GM18526 (cell line): ENCODE measurements around the gene SMARCAL1.

Experiments used
- POLR2A ChIP-seq: IDR thresholded peaks from 3 replicates; pipeline ENCODE4 v1.6.1; 2011; ENCODE audit not compliant: insufficient read length; ENCODE audit errors: extremely low read depth

SMARCAL1 gene

DNA sequence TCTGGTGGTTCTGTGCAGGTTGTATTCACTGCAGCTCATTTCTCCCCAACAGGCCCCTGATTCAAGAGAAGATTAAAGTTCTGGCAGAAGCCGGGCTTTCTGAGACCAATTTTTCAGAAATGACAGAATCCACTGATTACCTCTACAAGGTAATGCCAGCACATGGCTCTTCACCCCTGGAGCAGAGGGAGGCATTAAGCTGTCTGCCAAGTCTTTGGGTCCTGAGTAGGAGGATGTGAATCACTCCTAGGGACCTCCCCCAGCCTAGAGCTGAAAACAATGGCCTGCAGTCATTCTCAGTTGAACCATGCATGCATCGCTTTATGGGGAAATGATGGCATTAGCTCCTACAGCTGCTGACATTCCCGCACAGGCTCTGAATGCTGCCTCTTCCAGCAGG lies 65.9 kb downstream of the SMARCAL1 start:
- TF ChIP-seq POLR2A: no peak

DNA sequence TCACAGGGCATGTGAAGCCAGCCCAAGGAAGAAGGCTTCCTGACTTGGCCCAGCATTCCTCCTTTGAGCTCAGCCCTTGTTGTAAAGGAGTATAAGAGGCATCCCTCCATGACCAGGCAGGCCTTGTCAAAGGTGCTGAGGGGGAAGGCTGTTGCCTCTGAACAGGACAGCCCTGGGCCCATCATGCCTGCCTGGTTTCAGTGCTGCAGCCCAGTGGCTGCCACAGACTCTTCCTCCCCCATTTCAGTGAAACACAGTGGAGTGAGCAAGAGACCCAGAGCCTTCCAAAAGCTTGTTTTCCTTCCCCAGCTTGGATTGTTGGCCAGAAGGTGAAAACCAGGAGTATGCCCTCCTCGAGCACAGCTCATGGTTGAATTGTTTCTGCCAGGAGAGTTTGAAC lies 66.5 kb downstream of the SMARCAL1 start:
- no peak for TF ChIP-seq POLR2A

- no peak for TF ChIP-seq POLR2A
Observed at GRCh38 chr2:216480221-216480620, 67.9 kb downstream of the SMARCAL1 start.

GRCh38 chr2:216482640-216483039 lies 70.4 kb downstream of the SMARCAL1 start:
- no peak for TF ChIP-seq POLR2A

DNA sequence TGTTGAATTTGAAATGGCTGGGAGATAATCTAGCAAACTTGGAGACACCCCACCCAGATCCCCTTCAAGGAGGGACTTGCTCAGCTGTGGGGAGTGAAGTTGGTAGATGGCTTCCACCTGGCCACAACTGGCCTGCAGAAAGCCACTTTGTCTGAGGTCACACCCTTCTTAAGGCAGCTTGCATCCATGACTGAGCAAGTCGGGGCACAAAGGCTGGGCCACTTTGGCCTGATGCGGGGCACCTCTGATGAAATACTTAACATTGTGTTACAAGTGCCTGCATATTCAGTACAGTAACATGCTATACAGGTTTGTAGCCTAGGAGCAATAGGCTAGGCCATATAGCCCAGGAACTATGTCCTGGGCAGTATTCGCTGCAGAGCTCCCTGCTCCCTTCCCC lies 73.0 kb downstream of the SMARCAL1 start:
- TF ChIP-seq POLR2A: no peak

DNA sequence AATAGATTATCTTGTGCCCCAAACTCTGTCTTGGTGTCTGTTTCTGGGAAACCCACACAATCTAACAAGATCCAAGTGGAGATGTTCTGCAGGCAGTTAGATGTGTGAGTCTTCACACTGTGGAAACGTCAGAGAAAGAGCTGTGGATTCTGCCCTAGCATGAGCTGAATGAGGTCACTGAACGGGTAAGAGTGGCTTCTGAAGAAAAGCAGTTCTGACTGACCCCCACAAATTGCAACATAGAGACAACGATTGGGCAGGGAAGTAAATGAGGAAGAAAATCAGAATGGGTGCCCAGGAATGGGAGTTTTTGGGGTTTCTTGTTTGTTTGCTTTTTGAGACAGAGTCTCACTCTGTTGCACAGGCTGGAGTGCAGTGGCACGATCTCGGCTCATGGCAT lies 73.5 kb downstream of the SMARCAL1 start:
- TF ChIP-seq POLR2A: no peak

- no peak for TF ChIP-seq POLR2A
Observed at GRCh38 chr2:216486271-216486670, 74.0 kb downstream of the SMARCAL1 start.

GRCh38 chr2:216486708-216487107 lies 74.4 kb downstream of the SMARCAL1 start:
- TF ChIP-seq POLR2A: no peak

GRCh38 chr2:216490061-216490460 lies 77.8 kb downstream of the SMARCAL1 start:
- no peak for TF ChIP-seq POLR2A

- TF ChIP-seq POLR2A: no peak
Observed at GRCh38 chr2:216491793-216492596, 79.7 kb downstream of the SMARCAL1 start.

- no peak for TF ChIP-seq POLR2A
Observed at GRCh38 chr2:216492597-216493333, 80.5 kb downstream of the SMARCAL1 start.

GRCh38 chr2:216493334-216493685 lies 81.0 kb downstream of the SMARCAL1 start:
- TF ChIP-seq POLR2A: no peak

GRCh38 chr2:216495656-216496055 lies 83.4 kb downstream of the SMARCAL1 start:
- no peak for TF ChIP-seq POLR2A

DNA sequence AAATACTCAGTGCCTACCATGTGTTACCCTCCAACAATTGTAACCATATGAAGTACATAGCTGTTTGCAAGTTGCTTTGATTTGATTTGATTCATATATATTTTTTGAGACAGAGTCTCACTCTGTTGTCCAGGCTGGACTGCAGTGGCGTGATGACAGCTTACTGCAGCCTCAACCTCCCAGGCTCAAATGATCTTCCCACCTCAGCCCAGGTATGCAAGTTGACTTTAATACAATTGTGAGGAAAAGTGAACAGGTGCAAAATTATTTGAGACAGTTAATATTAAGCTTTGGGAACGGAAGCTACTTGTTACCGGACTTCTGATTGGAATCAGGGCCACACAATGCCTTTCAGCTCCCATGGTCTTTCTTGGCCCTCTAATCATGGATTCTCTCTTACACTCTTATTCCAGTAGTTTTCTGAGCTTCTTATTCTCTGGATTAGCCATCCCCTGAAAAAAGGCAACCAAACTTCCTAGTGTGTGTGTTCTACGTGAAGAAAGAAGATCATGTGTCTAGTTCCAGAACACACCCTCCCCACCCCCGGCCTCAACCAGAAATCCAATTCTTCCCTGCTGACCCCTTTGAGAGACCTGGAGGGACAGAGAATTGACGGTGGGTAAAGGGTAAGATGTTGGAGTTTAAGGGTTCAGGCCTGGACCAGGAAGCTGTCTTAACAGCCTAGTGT lies 85.2 kb downstream of the SMARCAL1 start:
- no peak for TF ChIP-seq POLR2A

DNA sequence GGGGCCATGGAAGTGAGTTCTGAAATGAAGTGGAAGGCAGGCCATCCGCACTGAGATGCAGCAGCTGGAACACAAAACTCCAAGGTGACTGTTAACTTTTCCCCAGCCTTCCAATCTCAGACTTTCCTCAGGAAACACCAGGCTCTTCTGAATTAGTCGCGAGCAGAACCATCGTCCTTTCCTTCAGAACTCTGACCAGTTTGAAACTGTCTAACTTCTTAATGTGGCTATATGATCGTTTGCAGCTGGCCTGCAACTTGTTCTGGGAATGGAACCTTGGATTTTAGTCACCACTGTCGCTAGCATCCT lies 85.7 kb downstream of the SMARCAL1 start:
- TF ChIP-seq POLR2A: no peak
